ENCODE measurements around the gene SMC5. TPM values are rescaled to one million over a fixed set of nuclear protein-coding genes. Genes with fewer than 3 reads are reported as not detected.

The SMC5 gene
- total RNA-seq, 1 donor from 2014 or later, result 56.2 TPM

DNA sequence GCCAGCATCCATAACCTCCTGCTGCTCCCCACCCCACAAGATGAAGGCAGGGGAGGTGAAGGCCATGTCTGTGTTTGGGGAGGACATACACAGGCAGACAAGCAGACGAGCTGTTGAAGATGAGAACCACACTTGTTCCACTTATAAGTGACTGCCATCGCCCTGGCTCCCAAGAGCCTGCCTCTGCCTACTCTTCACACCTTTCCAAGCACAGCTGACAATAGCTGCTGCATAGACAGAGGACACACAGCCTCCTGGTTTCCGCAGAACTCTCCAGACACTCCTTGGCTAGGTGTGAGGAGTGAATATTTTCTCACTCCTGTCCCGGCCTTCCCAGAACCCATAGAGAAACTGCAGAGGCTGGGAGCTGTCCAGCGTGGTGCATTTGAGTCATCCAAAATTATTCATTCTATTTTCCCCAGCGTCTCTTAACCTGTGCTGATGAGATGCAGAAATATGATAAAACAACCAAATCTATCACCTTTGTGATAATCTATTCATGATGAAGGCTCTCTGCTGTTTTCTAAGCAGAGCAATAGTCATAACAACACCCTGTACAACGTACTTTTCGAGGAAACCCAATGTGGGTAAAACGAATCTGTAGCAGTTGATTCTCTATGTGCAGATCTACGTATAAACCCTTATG lies 131.0 kb downstream of the SMC5 start:
- no peak for DNase-seq (ENCODE audit: low spot score in 2 of 2, unreplicated experiment in 2 of 2)

DNA sequence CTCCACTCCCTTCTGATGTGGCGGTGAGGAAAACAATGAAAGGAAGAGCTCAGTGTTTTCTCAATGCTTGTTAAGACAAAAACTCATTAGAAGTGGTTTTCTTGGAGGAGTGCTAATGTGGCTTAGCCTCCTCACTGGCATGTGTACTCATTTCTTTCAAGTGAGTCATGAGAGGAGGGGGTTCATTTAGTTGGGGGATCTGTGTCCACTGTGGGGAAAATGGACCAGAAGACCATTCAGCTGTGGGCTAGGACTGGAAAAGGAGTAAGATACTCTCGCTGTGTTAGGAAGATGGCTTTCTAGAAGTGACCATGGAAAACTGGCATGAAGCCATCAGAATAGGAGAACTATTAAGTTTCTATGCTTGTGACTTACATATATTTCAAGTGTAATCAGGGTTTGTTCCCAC lies 132.2 kb downstream of the SMC5 start:
- Mint-ChIP-seq H3K4me3 (no peak overlapping the region), H3K27me3 (ENCODE audit: low read depth) (peaks cover 6% of the 10 kb centered on the region), H3K27ac (no peak overlapping the region), H3K4me1 (no peaks in the 10 kb centered on the region), H3K9me3 (no peaks in the 10 kb centered on the region), H3K36me3 (no peaks in the 10 kb centered on the region)
- DNase-seq (ENCODE audit: low spot score in 2 of 2, unreplicated experiment in 2 of 2), result no peak
- TF ChIP-seq CTCF (IDR thresholded peaks at IDR 0.05; ENCODE audit: unreplicated experiment), result no peak

More for the DNA sequence above, 131.0 kb downstream of the SMC5 start:
- Mint-ChIP-seq H3K36me3 (no peaks in the 10 kb centered on the region), H3K9me3 (no peaks in the 10 kb centered on the region), H3K27ac (no peak overlapping the region), H3K27me3 (ENCODE audit: low read depth) (peaks cover 7% of the 10 kb centered on the region), H3K4me1 (no peaks in the 10 kb centered on the region), H3K4me3 (no peak overlapping the region)
- no peak for TF ChIP-seq CTCF (IDR thresholded peaks at IDR 0.05; ENCODE audit: unreplicated experiment)

- TF ChIP-seq CTCF (IDR thresholded peaks at IDR 0.05; ENCODE audit: unreplicated experiment), result no peak
- H3K4me3 Mint-ChIP-seq, result no peak overlapping the region
- no peak overlapping the region for H3K27ac Mint-ChIP-seq
- H3K27me3 Mint-ChIP-seq (ENCODE audit: low read depth), result peaks cover 6% of the 10 kb centered on the region
- H3K9me3 Mint-ChIP-seq, result no peaks in the 10 kb centered on the region
- no peaks in the 10 kb centered on the region for H3K36me3 Mint-ChIP-seq
- no peak for DNase-seq (ENCODE audit: low spot score in 2 of 2, unreplicated experiment in 2 of 2)
- H3K4me1 Mint-ChIP-seq, result no peaks in the 10 kb centered on the region
Observed at GRCh38 chr9:70392189-70392588, 133.4 kb downstream of the SMC5 start.

DNA sequence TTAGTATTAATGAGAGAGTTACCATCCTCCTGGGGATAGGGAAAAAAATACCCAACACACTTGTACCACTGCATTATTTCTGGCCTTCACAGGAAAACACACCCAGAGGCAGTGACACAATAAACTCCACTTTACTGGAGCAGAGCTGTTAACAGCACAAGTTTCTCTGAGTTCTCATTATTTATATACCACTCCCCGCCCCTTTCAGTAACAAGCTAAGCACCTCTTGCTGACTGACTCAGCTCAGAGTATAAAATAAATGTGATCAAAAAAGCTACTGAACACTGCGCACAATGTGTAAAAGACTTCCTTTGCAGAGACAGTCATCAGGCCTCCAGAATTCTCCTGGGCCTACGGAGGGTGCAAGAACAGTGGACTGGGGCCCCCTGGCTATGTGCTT lies 134.1 kb downstream of the SMC5 start:
- Mint-ChIP-seq H3K4me3 (no peak overlapping the region), H3K9me3 (no peaks in the 10 kb centered on the region), H3K4me1 (no peaks in the 10 kb centered on the region)

GRCh38 chr9:70395652-70396051 lies 136.9 kb downstream of the SMC5 start:
- peaks cover 4% of the 10 kb centered on the region for H3K27me3 Mint-ChIP-seq (ENCODE audit: low read depth)
- H3K9me3 Mint-ChIP-seq, result no peaks in the 10 kb centered on the region
- H3K36me3 Mint-ChIP-seq, result no peaks in the 10 kb centered on the region
- DNase-seq (ENCODE audit: low spot score in 2 of 2, unreplicated experiment in 2 of 2), result no peak
- H3K27ac Mint-ChIP-seq, result no peak overlapping the region
- TF ChIP-seq CTCF (IDR thresholded peaks at IDR 0.05; ENCODE audit: unreplicated experiment), result no peak
- no peak overlapping the region for H3K4me3 Mint-ChIP-seq
- no peaks in the 10 kb centered on the region for H3K4me1 Mint-ChIP-seq

More for the DNA sequence above, 134.1 kb downstream of the SMC5 start:
- H3K27ac Mint-ChIP-seq, result no peak overlapping the region
- peaks cover 6% of the 10 kb centered on the region for H3K27me3 Mint-ChIP-seq (ENCODE audit: low read depth)
- no peaks in the 10 kb centered on the region for H3K36me3 Mint-ChIP-seq
- no peak for DNase-seq (ENCODE audit: low spot score in 2 of 2, unreplicated experiment in 2 of 2)
- no peak for TF ChIP-seq CTCF (IDR thresholded peaks at IDR 0.05; ENCODE audit: unreplicated experiment)
